Fibroblast of skin of right biceps (primary cell): ENCODE data around the gene SAT1.
"Not testable (repeated sequence)": the region's sequence is repeated elsewhere in the genome, so short reads cannot be mapped to it uniquely, and the experiment has no call there.

Source experiments
- DNase-seq: peaks from one replicate; pipeline ENCODE4 v3.0.0-alpha.2; 2013

SAT1 gene

DNA sequence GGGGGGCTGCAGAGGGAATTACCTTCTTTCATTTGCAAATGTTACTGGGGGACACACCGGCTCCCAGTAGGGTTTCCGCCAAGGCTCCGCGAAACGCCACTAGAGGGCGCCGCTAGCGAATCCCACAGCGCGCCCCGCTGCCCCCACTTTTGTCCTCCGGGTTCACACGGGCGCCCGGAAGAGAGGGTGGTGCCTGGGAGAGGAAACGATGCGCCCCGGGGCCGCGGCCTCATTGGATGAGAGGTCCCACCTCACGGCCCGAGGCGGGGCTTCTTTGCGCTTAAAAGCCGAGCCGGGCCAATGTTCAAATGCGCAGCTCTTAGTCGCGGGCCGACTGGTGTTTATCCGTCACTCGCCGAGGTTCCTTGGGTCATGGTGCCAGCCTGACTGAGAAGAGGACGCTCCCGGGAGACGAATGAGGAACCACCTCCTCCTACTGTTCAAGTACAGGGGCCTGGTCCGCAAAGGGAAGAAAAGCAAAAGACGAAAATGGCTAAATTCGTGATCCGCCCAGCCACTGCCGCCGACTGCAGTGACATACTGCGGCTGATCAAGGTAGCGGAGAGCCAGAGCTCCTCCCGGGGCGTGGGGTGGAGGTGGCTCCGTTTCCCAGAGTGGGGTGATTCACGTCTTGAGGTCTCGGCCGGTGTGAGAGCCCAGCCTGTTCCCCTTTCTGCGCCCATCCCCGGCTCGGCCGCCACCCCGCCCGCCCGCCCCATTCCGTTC lies at the start of gene SAT1:
Gene SAT1, plus strand, starts transcription at position 311 of the 726 bp plus-strand sequence. Its CDS starts 179 bp downstream, at position 490.
- peak; percentile 96 for DNase-seq

DNA sequence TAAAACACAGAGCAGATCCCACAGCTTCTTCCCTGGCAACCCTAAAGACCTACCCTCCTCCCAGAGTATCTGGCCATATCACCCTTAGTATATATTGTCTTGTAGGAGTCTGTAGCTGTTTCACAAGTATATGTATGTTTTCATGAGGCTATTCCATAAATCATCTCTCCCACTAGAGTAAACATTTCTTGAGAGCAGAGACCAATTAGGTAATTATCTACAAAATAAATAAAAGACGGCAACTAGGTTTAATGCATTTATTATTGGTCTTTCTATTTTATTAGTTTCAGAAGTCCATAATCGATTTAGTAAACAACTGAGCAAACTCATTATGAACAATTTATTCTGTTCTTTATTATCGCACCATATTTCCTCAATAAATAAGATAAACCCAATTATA lies 46.9 kb upstream of the SAT1 start:
- DNase-seq = no peak

DNA sequence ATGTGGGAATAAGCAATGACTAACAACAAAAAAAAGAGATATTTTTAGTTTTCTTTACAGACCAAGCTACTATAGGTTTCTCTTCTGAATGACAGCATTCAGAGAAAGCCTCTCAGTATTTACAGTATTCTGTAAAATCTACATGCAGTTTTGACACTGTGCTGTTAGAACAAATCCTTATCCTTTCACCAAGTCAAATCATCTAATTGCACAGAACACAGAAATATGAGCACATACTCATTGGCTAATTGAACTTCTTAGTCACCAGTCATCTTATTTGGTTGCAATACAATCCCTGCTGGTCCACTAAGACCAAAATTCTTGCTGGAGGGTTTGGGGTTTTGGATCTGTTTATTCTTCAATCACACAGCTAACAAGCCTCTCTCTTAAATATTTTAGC lies 45.6 kb upstream of the SAT1 start:
- peak; percentile 0 for DNase-seq

DNA sequence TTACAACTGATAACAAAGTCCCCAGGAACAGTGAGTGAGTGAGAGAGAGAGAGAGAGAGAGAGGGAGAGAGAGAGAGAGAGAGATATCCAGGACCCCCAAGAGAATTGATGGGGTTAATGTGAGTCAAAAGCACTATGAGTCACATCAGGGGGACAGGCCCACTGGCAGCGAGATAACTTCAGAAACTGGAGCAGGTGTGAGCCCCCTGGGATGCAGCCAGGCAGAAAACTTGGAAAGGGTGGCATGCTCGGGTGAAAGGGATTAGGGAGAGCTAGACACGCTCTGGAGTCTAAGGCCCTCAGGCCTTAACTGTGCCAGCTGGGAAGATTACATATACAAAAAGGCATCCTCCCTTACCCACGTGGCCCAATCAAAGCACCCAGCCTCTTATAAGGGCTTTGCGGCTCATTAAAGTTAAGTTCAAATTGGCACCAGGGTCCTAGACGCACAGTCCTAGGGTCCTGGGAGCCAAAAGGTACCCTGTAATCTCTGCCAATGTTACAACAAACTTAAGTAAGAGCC lies 40.7 kb upstream of the SAT1 start:
- peak; percentile 64 for DNase-seq

DNA sequence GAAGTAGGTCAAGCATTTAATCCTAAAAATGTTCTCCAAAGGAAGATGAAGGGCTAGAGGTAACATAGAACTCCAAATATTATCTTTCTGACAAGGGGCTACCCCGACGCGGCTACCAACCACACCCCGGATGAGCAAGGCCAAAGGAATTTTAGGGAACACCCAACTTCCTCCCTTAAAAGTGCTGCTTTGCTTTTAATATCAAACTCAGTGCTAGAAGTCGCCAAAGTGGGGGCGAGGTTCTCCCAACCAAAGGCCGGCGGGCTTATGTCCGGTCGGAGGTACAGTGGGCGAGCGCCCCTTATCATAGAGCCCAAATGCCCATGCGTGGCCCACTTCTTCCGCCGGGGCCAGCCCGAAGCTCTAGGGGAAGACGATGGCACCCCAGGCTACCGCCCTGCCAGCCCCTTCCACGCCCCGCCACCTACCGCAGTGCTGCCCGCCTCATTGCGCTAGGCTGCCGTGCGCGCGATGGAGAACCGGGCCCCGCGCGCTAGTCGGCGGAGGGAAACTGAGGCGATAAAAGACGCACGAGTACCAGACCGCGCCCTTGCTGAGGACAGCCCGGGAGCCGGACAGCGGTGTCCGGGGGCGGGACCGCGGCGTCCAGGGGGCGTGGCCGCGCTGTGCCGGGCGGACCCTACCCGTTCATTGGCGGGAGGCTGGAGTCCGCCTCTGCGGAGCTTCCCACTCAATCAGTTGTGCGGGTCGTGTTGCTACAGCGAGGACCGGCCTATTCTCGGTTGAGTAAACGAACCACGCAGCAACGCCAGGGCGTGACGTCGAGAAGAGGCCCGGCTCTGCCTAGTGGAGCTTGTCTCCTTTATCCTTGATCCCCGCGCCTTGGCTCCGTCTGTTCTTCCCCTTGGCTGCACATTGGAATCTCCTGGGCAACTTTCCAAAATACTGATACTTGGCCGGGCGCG lies 40.0 kb upstream of the SAT1 start, which contains the start of gene ACOT9:
Gene ACOT9, minus strand, starts transcription at position 580 of the 926 bp plus-strand sequence. Its CDS starts 132 bp downstream, at position 448.
- peak; percentile 95 for DNase-seq

DNA sequence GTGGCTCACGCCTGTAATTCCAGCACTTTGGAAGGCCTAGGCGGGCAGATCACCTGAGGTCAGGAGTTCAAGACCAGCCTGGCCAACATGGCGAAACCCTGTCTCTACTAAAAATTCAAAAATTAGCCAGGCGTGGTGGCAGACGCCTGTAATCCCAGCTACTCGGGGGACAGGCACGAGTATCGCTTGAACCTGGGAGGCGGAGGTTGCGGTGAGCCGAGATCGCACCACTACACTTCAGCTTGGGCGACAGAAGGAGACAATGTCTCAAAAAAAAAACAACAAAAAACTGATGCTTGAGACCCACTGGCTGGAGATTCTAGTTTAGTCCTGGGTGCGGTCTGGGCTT lies 39.4 kb upstream of the SAT1 start:
- not testable (repeated sequence) for DNase-seq

DNA sequence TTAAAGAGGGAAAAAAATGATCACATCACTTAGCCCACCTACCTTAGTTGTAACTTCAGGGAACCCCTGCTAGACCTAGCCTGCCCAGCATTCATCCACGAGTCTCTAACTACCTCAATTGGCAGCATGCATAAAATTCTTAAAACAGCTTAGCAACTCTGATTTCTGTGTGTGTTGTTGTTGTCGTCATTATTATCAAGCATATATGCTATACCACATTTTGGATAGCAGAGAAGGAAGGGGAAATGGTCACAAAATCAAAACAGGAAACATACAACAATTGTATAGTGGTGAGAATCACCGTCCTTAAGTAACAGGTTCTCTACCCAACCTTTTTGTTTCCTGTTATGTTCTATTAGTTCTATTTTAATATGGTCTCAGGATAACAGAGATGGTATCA lies 37.2 kb upstream of the SAT1 start:
- DNase-seq = no peak

DNA sequence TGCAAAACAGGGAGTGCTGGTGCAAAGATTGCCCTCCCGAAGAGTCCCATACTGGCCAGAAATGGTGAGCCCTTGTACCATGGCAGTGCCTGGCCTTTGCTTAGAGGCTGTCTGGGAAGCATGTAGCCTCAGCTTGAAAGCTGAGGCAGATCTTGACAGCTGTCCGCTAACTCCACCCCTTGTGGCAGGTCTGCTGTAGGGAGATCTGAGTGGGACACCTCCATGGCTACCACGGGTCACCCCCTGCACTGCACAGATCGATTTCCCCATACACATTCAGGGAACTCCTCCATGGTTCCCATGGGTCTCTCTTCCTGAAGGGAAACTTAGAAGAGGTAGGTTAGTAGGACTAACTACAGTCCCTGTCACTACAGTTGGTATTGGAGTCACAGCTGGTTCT lies 33.8 kb upstream of the SAT1 start:
- DNase-seq = no peak

DNA sequence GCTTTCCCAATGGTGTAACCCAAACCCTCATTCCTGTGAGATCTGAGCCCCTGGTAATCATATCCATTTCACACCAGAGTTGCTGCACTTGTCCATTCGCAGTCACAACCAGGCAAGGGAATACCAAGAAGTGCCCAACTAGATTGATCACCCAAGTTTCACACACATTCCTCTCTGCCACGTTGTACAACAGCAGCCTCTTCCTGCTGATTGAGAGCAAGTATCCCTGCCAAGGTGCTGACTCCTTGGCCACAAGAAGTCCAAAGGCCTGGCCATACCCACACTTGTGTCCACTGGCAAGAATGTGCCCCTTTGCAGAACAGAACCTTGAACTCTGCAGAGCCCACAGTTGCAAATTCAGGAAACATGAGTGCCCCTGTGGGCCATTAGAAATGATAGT lies 33.4 kb upstream of the SAT1 start:
- DNase-seq = no peak

DNA sequence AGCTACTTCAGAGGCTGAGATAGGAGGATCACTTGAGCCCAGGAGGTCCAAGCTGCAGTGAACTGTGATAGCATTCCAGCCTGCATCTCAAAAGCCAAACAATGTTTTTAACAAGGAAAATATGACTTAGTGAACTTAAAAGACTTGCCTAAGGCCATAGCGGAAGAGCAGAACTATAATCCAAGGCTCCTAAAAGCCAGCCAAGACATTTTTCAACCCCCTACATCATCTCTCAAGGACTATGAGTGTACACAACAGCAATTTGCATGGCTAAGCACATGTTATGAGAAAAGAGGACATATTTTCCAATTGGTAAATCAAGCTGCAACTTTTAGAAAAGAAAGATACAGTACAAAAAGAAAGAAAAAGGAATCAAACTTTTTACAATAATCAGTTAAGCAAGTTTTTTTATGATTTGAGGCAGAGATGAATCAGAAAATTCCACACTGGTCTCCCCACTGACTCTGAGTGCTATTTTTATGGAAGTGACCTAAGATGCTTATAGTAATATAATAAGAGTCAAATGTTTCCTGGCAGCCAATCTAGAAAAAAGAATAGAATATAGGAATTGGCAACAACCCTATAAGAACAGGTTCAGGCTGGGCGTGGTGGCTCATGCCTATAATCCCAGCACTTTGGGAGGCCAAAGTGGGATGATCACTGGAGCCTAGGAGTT lies 30.1 kb upstream of the SAT1 start:
- peak; percentile 63 for DNase-seq

DNA sequence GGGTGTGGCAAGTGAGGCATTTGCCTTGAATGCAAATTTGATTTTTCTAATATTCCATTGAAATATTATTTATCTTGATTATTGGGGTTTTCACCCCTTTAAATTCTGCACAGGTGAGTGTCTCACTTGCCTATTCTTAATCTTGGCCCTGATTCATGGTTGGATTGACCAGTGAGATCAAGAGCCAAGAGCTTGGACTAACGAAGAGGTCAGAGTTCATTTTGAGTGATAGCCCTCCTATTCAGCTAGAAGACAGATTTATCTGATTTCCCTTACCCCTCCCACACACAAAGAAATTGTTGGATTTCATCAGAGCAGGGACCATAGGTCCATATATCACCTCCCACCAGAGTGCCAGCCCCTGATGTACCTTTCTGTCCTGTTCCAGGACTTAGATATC lies 28.3 kb upstream of the SAT1 start:
- DNase-seq = no peak

DNA sequence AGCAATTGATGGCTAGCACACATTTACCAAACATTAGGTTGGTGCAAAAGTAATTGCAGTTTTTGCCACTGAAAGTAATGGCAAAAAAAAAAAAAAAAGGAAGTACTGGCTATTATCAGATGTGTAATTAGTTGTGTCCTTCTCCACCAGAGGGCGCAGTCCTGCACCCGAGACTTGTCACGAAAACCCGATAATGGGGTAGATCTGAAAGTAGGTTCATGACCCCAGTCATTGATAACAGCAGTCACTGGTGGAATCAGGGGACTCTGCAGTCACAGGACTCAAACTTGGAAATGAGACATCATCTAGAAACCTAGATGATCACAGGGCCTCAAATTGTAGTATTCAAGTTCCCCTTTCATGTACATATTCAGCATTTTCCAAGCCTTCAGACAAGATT lies 26.8 kb upstream of the SAT1 start:
- peak; percentile 48 for DNase-seq

DNA sequence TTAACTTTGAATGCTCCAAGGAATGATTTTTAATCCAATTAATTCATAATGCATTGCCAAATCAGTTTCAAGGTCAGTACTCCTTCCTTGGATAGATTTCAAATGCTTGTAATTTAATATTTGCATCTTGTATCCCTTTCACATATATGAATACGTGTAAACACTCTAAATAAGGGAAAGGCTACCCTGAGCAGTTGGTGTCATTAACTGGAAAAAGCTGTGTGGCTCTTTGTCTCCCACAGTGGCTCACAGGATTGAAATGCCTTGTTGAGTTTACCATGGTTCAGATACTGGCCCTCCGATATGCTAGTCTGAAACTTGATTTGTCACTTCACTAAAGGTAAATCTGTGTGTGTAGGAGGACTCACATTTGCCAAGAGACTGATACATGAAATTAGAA lies 23.2 kb upstream of the SAT1 start:
- no peak for DNase-seq

DNA sequence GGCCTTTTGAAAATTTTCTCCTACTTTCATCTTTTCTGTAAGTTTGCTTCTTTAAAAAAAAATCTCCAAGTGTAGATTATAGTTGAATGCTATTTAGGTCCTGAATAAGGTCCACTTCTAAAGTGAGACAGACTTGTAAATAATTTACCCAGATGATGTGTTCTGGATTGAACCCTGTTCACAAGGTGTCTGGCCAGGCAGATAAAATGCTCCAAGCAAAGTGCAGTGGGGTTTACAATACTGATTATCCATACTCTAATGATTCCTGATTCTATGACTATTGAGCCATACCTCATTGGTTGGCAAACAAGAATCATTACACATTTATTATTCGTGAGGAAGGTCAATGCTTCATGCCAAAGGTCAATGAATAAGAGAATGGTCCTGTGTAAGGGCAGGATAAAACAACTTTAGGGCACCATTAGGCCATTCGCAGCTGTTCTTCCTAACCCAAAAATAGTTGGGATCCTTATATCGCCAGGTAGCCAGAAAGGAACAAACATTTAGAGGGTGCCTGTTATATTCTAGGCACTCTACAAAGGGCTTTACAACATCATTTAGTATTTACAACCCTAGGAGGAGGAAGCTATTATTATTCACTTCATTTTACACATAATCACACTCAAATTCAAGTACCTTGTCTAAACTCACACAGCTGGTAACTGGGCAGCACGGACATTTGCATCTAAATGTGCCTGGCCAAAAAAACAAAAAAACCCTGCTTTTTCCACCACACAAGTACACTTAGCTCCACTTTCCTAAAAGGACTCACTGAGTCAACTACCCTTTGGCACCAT lies 18.6 kb upstream of the SAT1 start:
- DNase-seq = no peak

DNA sequence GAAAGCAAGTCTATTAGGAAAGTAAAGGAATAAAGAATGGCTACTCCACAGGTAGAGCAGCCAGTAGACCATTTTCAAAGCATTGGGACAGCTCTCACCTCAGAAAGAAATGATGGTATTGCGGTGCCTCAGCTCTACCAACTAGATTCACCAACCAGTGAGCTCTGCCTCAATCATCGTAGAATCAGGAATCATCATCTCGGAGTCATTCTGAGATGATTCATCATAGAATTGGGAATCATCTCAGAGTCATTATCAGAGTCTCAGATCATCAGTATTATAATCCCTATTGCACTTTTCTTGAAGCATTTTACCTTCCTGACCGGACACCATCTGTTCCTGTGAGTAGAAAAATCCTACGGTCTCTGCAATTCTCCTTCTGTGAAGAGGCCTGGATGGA lies 17.5 kb upstream of the SAT1 start:
- peak; percentile 46 for DNase-seq

DNA sequence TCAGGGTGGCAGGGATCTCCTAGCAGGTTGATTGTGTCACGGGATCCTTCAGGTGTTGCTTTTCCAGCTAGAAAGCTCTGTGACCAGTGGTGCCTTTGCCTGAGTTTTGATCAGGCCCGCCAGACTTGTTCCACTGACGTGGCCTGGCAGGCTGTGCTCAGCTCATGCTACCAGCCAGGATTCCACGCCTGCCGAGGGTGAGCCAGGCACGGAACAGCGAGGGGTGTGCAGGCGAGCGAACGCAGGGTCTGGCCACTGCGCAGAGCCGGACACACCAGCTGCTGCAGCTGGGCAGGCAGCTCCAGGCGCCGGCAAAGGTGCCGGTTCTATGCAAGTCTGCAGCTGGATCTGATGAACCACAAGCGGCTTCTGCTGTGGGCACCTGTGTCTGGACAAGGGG lies 17.1 kb upstream of the SAT1 start:
- DNase-seq = no peak

DNA sequence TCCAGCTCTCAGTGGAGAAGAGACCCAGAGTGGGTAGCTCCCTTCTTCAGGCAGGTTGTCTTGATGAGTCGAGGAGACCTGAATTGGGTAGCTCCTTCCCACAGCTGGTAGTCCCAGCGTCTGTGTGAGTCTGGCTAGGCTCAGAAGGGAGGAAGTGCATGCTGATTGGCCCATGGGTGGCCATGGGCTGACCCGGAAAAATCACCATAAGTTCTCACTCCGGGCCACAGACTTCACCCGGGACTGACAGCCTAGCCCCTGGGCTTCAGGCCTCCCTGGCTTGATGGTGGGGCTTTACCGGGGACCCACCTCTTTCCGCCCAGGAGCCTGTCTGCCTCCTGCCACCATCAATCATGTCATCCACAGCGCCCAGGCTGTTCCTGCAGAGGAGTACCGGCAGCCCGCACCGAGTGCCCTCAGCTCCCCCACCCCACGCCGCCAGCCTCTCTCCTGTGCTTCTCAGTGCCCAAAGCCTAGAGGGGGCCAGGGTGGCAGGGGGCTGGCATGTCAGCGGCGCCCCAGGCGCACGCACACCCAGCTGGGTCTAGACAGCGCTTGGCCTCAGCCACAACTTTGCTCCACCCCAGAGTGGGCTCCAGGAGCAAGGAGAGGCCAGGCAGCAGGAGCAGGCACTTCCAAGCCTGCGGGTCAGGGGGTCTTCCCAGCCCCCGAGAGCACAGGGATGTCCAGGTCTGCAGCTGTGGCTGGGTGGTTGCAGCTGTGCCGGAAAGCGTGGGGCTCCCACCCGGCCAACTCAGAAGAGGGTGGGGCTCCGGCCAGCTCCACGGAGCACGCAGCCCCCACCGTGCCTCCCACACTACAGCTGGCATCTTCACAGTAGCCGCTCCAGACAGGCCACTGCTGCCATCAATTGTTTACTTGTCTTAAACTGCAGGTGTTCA lies 16.1 kb upstream of the SAT1 start:
- DNase-seq = no peak

DNA sequence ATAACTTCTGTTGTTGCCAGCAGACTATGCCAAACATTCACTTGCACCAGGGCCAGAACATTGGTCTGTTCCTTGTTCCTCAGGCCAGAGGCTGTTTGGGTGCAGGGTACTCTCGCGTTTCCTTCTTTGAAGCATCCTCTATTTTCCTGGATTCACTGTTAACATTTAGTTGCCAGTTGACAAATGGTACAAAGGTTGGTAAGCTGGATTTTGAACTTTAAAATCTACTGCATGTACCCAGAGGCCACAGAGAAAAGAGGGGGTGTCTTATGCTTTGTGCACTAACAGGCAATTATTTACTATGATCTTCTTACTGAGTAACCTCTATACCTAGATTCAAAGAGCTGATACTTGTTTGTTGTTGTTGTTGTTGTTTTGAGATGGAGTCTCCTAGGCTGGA lies 12.8 kb upstream of the SAT1 start:
- DNase-seq = no peak

DNA sequence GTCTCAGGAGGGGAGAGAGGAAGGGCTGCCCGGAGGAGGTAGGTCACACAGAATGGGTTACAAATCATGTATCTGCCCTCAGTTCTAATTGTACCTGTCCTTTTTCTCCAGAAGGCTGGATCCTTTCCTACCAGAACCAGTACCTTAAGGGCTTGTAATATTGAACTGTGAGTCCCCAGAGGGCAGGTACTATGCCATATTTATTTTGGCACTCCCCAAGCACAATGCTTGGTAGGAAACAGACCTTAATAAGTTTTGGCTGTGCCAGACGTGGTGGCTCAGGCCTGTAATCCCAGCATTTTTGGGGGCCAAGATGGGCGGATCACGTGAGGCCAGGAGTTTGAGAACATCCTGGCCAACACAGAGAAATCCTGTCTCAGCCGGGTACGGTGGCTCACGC lies 11.9 kb upstream of the SAT1 start:
- DNase-seq = not testable (repeated sequence)

DNA sequence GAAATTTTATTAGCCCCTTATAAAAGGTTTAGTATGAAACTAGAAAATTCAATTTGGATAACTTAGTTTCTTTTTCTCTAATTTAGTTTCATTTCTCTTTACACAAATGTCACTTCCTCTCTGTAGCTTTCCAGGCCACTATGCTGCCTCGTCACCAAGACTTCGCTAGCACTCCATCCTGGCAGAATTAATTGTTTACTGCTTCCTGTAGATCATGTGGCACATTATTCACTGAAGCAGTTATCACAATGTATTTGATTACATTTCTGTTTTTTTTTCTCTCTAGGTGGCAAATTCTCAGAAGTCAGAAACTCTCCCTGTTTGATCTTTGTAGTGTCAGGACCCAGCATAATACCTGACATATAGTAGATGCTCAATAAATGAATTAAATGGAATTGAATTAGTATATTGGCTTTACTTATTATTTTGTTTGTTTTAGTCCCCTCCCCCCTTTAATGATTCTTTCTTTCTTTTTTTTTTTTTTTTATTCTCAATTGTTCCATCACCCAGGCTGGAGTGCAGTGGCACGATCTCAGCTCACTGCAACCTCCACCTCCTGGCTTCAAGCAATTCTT lies 9.3 kb upstream of the SAT1 start:
- DNase-seq = no peak

DNA sequence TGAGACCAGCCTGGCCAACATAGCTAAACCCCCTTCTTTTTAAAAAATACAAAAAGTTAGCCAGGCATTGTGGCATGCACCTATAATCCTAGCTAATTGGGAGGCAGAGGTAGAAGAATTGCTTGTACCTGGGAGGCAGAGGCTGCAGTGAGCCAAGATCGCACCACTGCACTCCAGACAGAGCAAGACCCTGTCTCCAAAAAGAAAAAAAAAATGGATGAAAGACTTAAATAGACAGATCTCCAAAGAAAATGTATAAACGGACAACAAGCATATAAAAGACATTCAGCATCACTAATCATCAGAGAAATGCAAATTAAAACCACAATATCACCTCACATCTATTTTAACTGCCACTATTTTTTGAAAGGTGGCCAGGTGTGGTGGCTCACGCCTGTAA lies 6.6 kb upstream of the SAT1 start:
- DNase-seq = no peak
